ENCODE results near the gene DUSP3. TPM values are rescaled to one million over a fixed set of nuclear protein-coding genes. Genes with fewer than 3 reads are reported as not detected.

Gene DUSP3
- polyA plus RNA-seq, 1 donor from 2014 or later: 38.8 TPM

DNA sequence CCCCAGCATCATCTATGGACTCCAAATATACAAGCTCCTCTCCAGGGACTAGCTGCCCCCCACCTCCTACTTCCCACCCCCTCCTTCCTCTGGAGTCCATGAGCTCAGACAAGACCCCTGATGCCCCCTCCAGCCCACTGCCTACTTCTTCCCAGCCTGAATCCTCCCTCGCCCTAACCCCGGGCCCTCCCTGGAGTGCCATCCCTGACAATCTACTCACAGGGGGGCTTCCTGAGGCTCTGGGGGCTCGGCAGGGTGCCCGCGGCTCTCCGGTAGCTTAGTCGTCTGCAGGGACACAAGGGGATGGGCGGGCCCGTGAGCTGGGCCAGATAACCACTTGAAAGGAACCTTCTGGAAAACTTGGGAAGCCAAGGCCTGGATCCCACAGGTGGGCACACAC is 39.0 kb upstream of the DUSP3 start:
- H2AFZ ChIP-seq (ENCODE audit: low read depth, low read length): no peak overlapping the region

GRCh38 chr17:43816336-43817320 is 37.9 kb upstream of the DUSP3 start:
- no peaks in the 10 kb centered on the region for H4K20me1 ChIP-seq (ENCODE audit: insufficient read depth)
- H3F3A ChIP-seq (ENCODE audit: insufficient read depth, low read length, poor library complexity, severe bottlenecking): no peaks in the 10 kb centered on the region
- no peak overlapping the region for H3K9ac ChIP-seq (ENCODE audit: low read length)
- H2AFZ ChIP-seq (ENCODE audit: low read depth, low read length): no peak overlapping the region
- peaks cover 5% of the 10 kb centered on the region for H3K36me3 ChIP-seq (ENCODE audit: insufficient read depth, low read length)
- no peaks in the 10 kb centered on the region for H3K27me3 ChIP-seq (ENCODE audit: insufficient read depth, low read depth, low read length)
- TF ChIP-seq CTCF (IDR thresholded peaks at IDR 0.05; ENCODE audit: poor library complexity, severe bottlenecking) (no peak), EP300 (conservative IDR thresholded peaks at IDR 0.05; ENCODE audit: poor library complexity, severe bottlenecking) (no peak), POLR2AphosphoS5 (IDR thresholded peaks at IDR 0.05) (no peak), MXI1 (conservative IDR thresholded peaks at IDR 0.05; ENCODE audit: poor library complexity, severe bottlenecking) (no peak), RAD21 (conservative IDR thresholded peaks at IDR 0.05) (no peak)
- H3K79me2 ChIP-seq (replicated peaks; ENCODE audit: insufficient read depth, low read length): no peaks in the 10 kb centered on the region
- H3K9me3 ChIP-seq (ENCODE audit: low read length): no peaks in the 10 kb centered on the region
- no peak overlapping the region for H3K4me2 ChIP-seq (ENCODE audit: low read length)
- no peaks in the 10 kb centered on the region for H3K9me2 ChIP-seq (ENCODE audit: insufficient read depth, low read length)
- no peak overlapping the region for H3K27ac ChIP-seq (ENCODE audit: low read length)
- H3K4me3 ChIP-seq (ENCODE audit: low read length): no peak overlapping the region

More for the DNA sequence above, 39.0 kb upstream of the DUSP3 start:
- H3K9me2 ChIP-seq (ENCODE audit: insufficient read depth, low read length): no peaks in the 10 kb centered on the region
- H3K79me2 ChIP-seq (replicated peaks; ENCODE audit: insufficient read depth, low read length): no peaks in the 10 kb centered on the region
- H3K4me3 ChIP-seq (ENCODE audit: low read length): no peak overlapping the region
- H4K20me1 ChIP-seq (ENCODE audit: insufficient read depth): no peaks in the 10 kb centered on the region
- H3K9me3 ChIP-seq (ENCODE audit: low read length): no peaks in the 10 kb centered on the region
- no peak overlapping the region for H3K27ac ChIP-seq (ENCODE audit: low read length)
- no peaks in the 10 kb centered on the region for H3F3A ChIP-seq (ENCODE audit: insufficient read depth, low read length, poor library complexity, severe bottlenecking)
- H3K4me2 ChIP-seq (ENCODE audit: low read length): no peak overlapping the region
- peaks cover 2% of the 10 kb centered on the region for H3K36me3 ChIP-seq (ENCODE audit: insufficient read depth, low read length)
- TF ChIP-seq SMC3 (conservative IDR thresholded peaks at IDR 0.05; ENCODE audit: poor library complexity) (no peak), CTCF (IDR thresholded peaks at IDR 0.05; ENCODE audit: poor library complexity, severe bottlenecking) (no peak), TAF1 (IDR thresholded peaks at IDR 0.05; ENCODE audit: low read depth) (no peak), RAD21 (conservative IDR thresholded peaks at IDR 0.05) (no peak), EP300 (conservative IDR thresholded peaks at IDR 0.05; ENCODE audit: poor library complexity, severe bottlenecking) (no peak), MXI1 (conservative IDR thresholded peaks at IDR 0.05; ENCODE audit: poor library complexity, severe bottlenecking) (no peak), EZH2 (IDR thresholded peaks at IDR 0.05; ENCODE audit: borderline replicate concordance, insufficient read depth, low read length, poor library complexity, severe bottlenecking) (no peak), POLR2AphosphoS5 (IDR thresholded peaks at IDR 0.05) (no peak)
- TF ChIP-seq, protein P1, sequence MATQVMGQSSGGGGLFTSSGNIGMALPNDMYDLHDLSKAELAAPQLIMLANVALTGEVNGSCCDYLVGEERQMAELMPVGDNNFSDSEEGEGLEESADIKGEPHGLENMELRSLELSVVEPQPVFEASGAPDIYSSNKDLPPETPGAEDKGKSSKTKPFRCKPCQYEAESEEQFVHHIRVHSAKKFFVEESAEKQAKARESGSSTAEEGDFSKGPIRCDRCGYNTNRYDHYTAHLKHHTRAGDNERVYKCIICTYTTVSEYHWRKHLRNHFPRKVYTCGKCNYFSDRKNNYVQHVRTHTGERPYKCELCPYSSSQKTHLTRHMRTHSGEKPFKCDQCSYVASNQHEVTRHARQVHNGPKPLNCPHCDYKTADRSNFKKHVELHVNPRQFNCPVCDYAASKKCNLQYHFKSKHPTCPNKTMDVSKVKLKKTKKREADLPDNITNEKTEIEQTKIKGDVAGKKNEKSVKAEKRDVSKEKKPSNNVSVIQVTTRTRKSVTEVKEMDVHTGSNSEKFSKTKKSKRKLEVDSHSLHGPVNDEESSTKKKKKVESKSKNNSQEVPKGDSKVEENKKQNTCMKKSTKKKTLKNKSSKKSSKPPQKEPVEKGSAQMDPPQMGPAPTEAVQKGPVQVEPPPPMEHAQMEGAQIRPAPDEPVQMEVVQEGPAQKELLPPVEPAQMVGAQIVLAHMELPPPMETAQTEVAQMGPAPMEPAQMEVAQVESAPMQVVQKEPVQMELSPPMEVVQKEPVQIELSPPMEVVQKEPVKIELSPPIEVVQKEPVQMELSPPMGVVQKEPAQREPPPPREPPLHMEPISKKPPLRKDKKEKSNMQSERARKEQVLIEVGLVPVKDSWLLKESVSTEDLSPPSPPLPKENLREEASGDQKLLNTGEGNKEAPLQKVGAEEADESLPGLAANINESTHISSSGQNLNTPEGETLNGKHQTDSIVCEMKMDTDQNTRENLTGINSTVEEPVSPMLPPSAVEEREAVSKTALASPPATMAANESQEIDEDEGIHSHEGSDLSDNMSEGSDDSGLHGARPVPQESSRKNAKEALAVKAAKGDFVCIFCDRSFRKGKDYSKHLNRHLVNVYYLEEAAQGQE (IDR thresholded peaks at IDR 0.05; ENCODE audit: borderline replicate concordance): no peak
- no peaks in the 10 kb centered on the region for H3K27me3 ChIP-seq (ENCODE audit: insufficient read depth, low read depth, low read length)
- no peak overlapping the region for H3K9ac ChIP-seq (ENCODE audit: low read length)

Data from neural cell (in vitro differentiated cells).